Spinal cord (tissue), 10 donors: ENCODE measurements around the gene SLC7A10. TPM values are rescaled to one million over a fixed set of nuclear protein-coding genes. Genes with fewer than 3 reads are reported as not detected.
A peak's percentile ranks its signal among the peaks of the same experiment; 100 is the strongest.

Experiments used
- DNase-seq, 6 donors: peaks; one replicate each; pipeline versions ENCODE4 v3.0.0 to v3.0.0-alpha.2; 2013 to 2015; ENCODE audit warnings: low spot score in 6 of 6, low read depth in 4 of 6
- H3K27ac ChIP-seq: one replicate; pipeline ENCODE4 v1.5.1; 2013; ENCODE audit warnings: low read depth, low read length, control low read depth
- H3K27me3 ChIP-seq: one replicate; pipeline ENCODE4 v1.6.1; 2013; ENCODE audit warnings: low read length; ENCODE audit not compliant: control insufficient read depth, insufficient read depth
- H3K36me3 ChIP-seq: one replicate; pipeline ENCODE4 v1.6.1; 2013; ENCODE audit warnings: low read length; ENCODE audit not compliant: control insufficient read depth, insufficient read depth
- H3K4me1 ChIP-seq: one replicate; pipeline ENCODE4 v1.6.1; 2013; ENCODE audit warnings: low read length; ENCODE audit not compliant: control insufficient read depth, insufficient read depth
- H3K4me3 ChIP-seq: one replicate; pipeline ENCODE4 v1.5.1; 2013; ENCODE audit warnings: low read depth, low read length, control low read depth
- H3K9me3 ChIP-seq: one replicate; pipeline ENCODE4 v1.6.1; 2013; ENCODE audit warnings: low read length; ENCODE audit not compliant: control insufficient read depth, insufficient read depth
- WGBS: methylation state at CpG from one replicate; pipeline ENCODE4 v1.1.5; 2013; ENCODE audit warnings: missing lambda C conversion rate; ENCODE audit not compliant: insufficient coverage; 5-methylcytosine and 5-hydroxymethylcytosine counted together
- polyA plus RNA-seq, 2 donors: library from polyadenylated mRNA; unstranded; fragments of 120-200 nt; gene quantifications; one replicate each; pipeline ENCODE4 v1.2.1, GENCODE V29; 2013; ENCODE audit not compliant: insufficient read length in 2 of 2
- total RNA-seq, 2 donors: library from RNA; depleted of rRNA in 1 of 2; stranded (reverse); fragments of 120-200 nt in 1 of 2; fragments of >200 nt in 1 of 2; gene quantifications; one replicate each; pipeline versions ENCODE4 v1.2.3 to v1.2.4, GENCODE V29; 2013 to 2014
- donor health status: healthy.

Gene SLC7A10
- total and polyA plus RNA-seq, 4 donors, result 3.8 to 43.2 (median 19.9) TPM

DNA sequence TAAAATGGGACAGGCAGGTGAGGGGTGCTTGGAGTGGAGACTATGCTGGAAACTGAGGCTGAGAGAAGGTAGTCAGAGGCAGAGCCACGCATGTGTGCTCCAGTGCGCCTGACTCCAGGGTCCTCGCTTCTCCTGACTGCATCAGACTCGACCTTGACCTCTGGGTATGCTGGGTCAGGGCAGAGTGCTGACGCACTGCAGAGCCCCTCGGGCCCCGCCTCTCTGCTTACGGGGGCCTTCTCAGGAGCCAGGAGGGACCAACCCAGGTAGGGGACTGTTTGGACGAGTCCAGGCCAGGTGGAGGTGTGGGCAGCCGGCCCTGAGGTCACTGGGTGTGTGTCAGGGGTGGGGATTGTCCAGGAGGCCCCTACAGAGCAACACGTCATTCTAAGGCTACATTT lies 22.9 kb upstream of the SLC7A10 start:
- Histone ChIP-seq H3K36me3 (no peaks in the 10 kb centered on the region), H3K4me1 (no peaks in the 10 kb centered on the region), H3K27ac (no peak overlapping the region), H3K9me3 (peaks cover 2% of the 10 kb centered on the region), H3K4me3 (no peak overlapping the region), H3K27me3 (no peaks in the 10 kb centered on the region)
- no peak for DNase-seq
- WGBS, result 59% methylated on average over 8 of the region's 11 CpGs

DNA sequence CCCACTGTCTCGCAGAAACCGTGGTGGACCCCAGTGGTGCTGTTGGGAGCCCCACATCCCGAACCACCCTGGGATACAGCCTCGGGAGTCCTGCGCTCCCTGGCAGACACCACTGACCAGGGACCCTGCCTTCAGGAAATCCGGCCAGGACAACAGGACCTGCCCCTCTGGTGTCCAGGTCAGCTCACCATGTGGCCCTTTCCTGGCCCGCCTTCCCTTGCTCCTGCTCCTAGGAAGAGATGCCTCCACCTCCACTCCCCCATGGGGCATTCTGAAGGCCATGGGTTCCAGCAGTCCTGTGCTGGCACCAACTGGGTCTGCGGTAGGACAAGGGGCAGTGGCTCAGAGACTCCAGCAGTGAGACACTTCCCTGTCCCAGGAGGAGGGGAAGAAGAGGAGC lies 22.5 kb upstream of the SLC7A10 start:
- DNase-seq, result no peak
- Histone ChIP-seq H3K27ac (no peak overlapping the region), H3K36me3 (no peaks in the 10 kb centered on the region), H3K9me3 (peaks cover 2% of the 10 kb centered on the region), H3K27me3 (no peaks in the 10 kb centered on the region), H3K4me1 (no peaks in the 10 kb centered on the region), H3K4me3 (no peak overlapping the region)
- 84% methylated on average over 8 of the region's 8 CpGs for WGBS

DNA sequence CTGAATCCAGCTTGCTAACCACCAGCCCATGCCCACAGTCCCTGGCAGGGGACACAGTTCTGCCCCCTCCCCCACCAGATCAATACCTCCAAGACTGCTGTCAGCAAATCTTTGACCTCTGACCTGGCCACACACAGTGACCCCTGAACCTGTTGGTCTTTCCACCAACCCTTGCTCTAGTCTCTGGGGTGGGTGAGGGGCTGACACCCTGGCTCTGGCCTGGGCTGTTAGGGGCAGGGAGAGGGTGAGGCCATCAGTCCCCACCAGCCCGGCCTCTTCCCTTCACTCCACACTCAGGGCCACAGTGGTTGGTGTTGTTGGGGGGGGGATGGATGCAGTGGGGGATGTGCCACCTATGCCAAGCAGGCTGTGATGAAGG lies 21.8 kb upstream of the SLC7A10 start:
- Histone ChIP-seq H3K4me3 (no peak overlapping the region), H3K36me3 (no peaks in the 10 kb centered on the region), H3K4me1 (no peaks in the 10 kb centered on the region), H3K27me3 (no peaks in the 10 kb centered on the region), H3K27ac (no peak overlapping the region), H3K9me3 (peaks cover 2% of the 10 kb centered on the region)
- no CpG with 5 or more reads among the region's 1 CpG for WGBS
- no peak for DNase-seq

DNA sequence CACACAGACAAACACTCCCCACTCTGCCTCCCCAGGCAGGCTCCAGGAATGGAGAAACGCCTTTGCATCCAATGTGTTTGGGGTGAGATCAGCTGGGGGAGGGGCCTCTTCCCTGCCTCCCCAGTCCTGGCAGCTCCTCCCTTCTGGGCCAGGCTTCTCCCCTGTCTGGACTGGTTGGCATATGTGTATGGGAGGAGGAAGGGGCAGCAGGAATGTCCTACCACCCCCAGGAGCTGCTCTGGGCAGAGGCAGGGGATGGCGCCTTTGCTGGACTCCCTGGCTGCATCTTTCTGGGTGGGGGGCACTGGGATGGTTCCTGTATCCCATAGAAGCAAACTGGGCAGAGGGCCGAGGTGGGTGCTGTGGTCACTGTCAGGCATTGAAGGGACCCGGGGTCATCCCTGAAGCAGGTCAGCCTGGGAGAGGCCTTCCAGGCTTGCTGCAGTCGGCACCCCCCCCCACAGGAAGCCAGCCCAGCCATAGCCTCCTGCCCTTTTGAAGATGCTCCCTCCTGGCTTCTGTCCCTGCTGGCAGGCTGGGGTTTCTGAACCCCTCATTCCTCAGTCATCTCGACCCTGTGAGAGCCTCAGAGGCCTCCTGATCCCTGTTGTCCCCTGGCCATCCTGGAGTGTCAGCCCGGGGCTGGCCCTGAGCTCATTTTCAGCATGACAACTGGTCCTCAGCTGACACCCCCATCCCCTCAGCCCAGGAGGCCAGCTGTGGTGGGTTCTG lies 21.2 kb upstream of the SLC7A10 start:
- no peaks in the 10 kb centered on the region for H3K36me3 ChIP-seq
- no peak for DNase-seq
- no peaks in the 10 kb centered on the region for H3K27me3 ChIP-seq
- H3K27ac ChIP-seq, result no peak overlapping the region
- H3K9me3 ChIP-seq, result peaks cover 2% of the 10 kb centered on the region
- 69% methylated on average over 6 of the region's 7 CpGs for WGBS
- peaks cover 2% of the 10 kb centered on the region for H3K4me1 ChIP-seq
- H3K4me3 ChIP-seq, result no peak overlapping the region

DNA sequence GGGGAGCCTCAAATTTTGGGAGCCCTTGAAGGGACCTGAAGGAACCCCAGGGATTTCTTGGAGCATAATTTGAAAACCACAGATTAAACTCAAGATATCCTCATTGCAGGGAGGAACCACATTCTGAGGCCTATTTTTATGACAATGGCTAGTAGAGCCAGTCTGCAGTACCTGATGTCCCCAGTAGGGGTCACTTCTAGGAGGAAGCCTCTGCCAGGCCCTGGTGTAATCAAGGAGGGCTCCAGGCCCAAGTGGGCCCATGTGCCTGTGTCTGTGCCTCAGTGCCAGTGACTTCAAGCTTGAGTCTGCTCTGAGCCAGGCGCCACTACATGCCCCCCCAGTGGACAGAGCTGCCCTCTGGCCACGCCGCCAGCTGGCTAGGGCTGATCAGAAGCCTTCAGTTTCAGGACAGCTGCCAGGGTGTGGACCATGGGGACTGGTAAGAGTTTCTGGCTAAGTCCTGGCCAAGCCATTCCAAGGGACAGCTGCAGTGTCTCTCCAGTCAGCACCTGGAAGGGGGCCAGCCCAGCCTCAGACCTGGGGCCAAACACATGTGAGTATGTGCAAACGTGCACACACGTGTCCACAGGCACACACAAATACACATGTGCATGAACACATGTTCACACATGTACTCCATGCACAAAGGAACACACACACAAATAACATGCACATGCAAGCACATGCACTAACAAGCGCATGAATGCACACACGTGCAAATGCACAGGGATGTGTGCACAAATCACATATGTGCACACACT lies 20.5 kb upstream of the SLC7A10 start:
- Histone ChIP-seq H3K9me3 (peaks cover 2% of the 10 kb centered on the region), H3K4me3 (no peak overlapping the region), H3K27me3 (no peaks in the 10 kb centered on the region), H3K27ac (no peak overlapping the region), H3K4me1 (peaks cover 5% of the 10 kb centered on the region), H3K36me3 (no peaks in the 10 kb centered on the region)
- DNase-seq, result no peak
- 88% methylated on average over 7 of the region's 7 CpGs for WGBS

DNA sequence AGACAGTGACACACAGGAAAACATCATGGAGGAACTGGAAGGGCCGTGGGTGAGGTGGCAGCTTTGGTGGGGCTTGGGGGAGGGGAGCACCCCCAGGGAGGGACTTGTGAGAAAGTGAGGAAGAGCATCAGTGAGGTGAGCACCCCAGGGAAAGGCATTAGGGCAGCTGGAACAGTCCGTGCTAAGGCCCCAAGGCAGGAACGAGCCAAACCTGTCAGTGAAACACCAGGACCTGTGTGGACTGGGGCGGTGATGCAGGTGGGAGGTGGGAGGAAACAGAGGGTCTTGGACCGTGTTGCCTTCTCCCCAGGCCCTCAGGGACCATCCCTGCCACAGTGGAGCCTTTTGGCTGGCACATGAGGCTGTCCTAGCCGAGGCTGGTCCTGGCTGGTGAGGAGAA lies 17.3 kb upstream of the SLC7A10 start:
- Histone ChIP-seq H3K9me3 (peaks cover 2% of the 10 kb centered on the region), H3K4me1 (peaks cover 18% of the 10 kb centered on the region), H3K4me3 (no peak overlapping the region), H3K27me3 (no peaks in the 10 kb centered on the region), H3K27ac (no peak overlapping the region), H3K36me3 (no peaks in the 10 kb centered on the region)
- 80% methylated on average over 6 of the region's 6 CpGs for WGBS
- DNase-seq, result no peak

DNA sequence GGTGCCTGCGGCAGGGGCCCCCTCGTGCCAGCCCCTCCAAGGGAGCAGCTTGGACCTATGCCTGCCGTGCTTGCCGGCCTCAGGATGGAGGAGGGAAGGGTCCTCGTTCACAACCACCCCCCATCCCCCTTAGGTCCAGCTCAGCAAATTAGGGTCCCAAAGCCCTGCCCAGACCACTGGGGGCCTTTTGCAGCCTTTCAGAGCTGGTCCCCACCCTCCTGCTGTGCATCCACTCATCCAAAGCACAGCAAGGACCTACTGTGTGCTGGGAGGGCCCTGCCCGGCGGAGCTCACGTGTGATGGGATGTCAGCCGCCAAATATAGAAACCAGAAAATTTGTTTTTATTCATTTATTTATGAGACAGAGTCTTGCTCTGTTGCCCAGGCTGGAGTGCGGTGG lies 16.5 kb upstream of the SLC7A10 start:
- H3K27ac ChIP-seq, result no peak overlapping the region
- no peak for DNase-seq
- no peak overlapping the region for H3K4me3 ChIP-seq
- H3K9me3 ChIP-seq, result peaks cover 2% of the 10 kb centered on the region
- H3K4me1 ChIP-seq, result peaks cover 18% of the 10 kb centered on the region
- WGBS, result 85% methylated on average over 5 of the region's 10 CpGs
- H3K27me3 ChIP-seq, result no peaks in the 10 kb centered on the region
- no peaks in the 10 kb centered on the region for H3K36me3 ChIP-seq

DNA sequence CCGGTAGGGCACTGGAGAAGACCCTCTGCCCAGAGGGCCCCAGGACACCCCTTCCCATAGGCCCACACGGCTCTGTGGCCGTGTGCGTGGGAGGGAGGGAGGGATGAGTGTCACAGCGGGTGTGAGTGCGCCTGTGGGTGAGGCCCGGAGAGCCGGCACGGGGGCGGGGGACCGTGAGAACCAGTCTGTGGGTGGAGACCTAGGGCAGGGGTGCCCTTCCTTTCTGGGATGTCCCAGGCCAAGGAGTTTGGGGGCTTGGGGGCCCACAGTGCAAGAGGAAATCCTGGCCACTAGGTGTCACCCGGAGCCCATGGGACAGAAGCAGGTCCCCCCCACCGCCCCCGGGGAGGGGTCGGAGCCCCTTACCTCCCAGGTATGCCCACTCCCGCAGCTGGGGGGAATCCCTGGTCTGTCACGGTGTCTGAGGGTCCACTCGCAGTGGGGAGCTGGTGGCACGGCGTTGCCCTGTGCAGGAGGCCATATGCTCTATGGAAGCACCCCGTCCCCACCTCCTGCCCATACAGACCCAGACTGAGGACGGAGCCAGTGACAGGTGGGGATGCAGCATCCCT lies 16.0 kb upstream of the SLC7A10 start:
- H3K27ac ChIP-seq, result no peak overlapping the region
- peak in 1 of 6 donors; percentile 23 for DNase-seq
- H3K9me3 ChIP-seq, result peaks cover 2% of the 10 kb centered on the region
- WGBS, result 29% methylated on average over 20 of the region's 22 CpGs
- no peaks in the 10 kb centered on the region for H3K36me3 ChIP-seq
- no peaks in the 10 kb centered on the region for H3K27me3 ChIP-seq
- H3K4me1 ChIP-seq, result peaks cover 18% of the 10 kb centered on the region
- H3K4me3 ChIP-seq, result no peak overlapping the region

DNA sequence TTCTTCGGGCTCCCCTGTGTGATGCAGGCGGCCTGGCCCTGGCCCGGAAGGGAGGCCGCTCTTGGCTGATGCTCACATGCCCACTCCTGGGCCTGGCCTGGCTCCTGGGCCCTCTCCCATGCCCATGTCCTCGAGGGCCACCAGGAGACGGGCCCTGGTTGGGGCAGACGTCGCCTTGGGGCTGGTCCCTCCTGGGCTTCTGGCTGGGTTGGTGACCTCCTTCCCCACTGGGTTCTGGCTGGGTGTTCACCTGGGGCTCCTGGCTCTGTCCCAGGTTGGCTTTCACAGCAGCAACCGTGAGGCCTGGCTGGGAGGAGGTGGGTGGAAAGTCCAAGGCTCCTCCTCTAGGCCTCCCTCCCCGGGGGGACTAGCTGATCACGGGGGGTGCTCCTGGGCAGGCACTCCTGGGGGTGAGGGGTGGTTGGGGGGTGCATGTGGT lies 15.5 kb upstream of the SLC7A10 start:
- 84% methylated on average over 9 of the region's 11 CpGs for WGBS
- H3K27ac ChIP-seq, result no peak overlapping the region
- H3K9me3 ChIP-seq, result peaks cover 2% of the 10 kb centered on the region
- no peaks in the 10 kb centered on the region for H3K27me3 ChIP-seq
- H3K4me3 ChIP-seq, result no peak overlapping the region
- DNase-seq, result no peak
- peaks cover 18% of the 10 kb centered on the region for H3K4me1 ChIP-seq
- no peaks in the 10 kb centered on the region for H3K36me3 ChIP-seq
